ENCODE measurements around the gene RNF169. TPM values are rescaled to one million over a fixed set of nuclear protein-coding genes. Genes with fewer than 3 reads are reported as not detected.

RNF169 gene
- total and polyA plus RNA-seq, 2 of the 13 experiments (the other 11 are each of a cell fraction or from before 2014, with no cell fraction given) = 5.3 to 14.2 TPM

GRCh38 chr11:74815966-74816365 lies 67.3 kb downstream of the RNF169 start:
- no peaks in the 10 kb centered on the region for H3K27me3 ChIP-seq (ENCODE audit: control insufficient read depth in 1 of 2, insufficient read depth in 2 of 2, low read length in 2 of 2)
- in situ Hi-C loops (cut with HindIII; ENCODE audit: extremely low pct_ligation_motif_present, low pct_unique_long_range_greater_than_20kb) = no loop called here
- no peaks in the 10 kb centered on the region for H3K9me3 ChIP-seq (ENCODE audit: low read length)
- no peak for TF ChIP-seq ZNF333 (CRISPR knock-in tag; IDR thresholded peaks at IDR 0.05; ENCODE audit: borderline replicate concordance)
- no peak for TF ChIP-seq ZBTB10 (CRISPR knock-in tag; IDR thresholded peaks at IDR 0.05; ENCODE audit: borderline replicate concordance)
- TF ChIP-seq ZFP62 (CRISPR knock-in tag; IDR thresholded peaks at IDR 0.05) = no peak
- TF ChIP-seq, protein P1, sequence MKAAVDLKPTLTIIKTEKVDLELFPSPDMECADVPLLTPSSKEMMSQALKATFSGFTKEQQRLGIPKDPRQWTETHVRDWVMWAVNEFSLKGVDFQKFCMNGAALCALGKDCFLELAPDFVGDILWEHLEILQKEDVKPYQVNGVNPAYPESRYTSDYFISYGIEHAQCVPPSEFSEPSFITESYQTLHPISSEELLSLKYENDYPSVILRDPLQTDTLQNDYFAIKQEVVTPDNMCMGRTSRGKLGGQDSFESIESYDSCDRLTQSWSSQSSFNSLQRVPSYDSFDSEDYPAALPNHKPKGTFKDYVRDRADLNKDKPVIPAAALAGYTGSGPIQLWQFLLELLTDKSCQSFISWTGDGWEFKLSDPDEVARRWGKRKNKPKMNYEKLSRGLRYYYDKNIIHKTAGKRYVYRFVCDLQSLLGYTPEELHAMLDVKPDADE (CRISPR knock-in tag; IDR thresholded peaks at IDR 0.05) = no peak
- TF ChIP-seq ZIK1 (CRISPR knock-in tag; IDR thresholded peaks at IDR 0.05; ENCODE audit: borderline replicate concordance, low read depth) = no peak
- TF ChIP-seq ERF (CRISPR knock-in tag; IDR thresholded peaks at IDR 0.05) = no peak
- no peak overlapping the region for H3K4me2 ChIP-seq (ENCODE audit: low read depth, low read length)
- ATAC-seq (no peak), DNase-seq (ENCODE audit: low spot score) (no peak), FAIRE-seq (no peak)
- H3K4me3 ChIP-seq (replicated peaks in 1 of 3; ENCODE audit: insufficient read depth in 1 of 3, low read depth in 2 of 3, low read length in 3 of 3) = no peak overlapping the region
- BruUV-seq (replicated peaks) = no TSS peak
- H3K79me2 ChIP-seq (ENCODE audit: insufficient read depth, low read length) = no peaks in the 10 kb centered on the region
- H3K4me1 ChIP-seq (ENCODE audit: insufficient read depth, low read length) = peaks cover 22% of the 10 kb centered on the region
- peaks cover 11 to 53% of the 10 kb centered on the region in 2 experiments for H3K36me3 ChIP-seq (replicated peaks in 1 of 2; ENCODE audit: control insufficient read depth in 1 of 2, insufficient read depth in 2 of 2, low read length in 2 of 2)
- H2AFZ ChIP-seq (ENCODE audit: low read length) = no peak overlapping the region
- H3K9ac ChIP-seq (ENCODE audit: insufficient read depth, low read depth, low read length) = no peak overlapping the region
- 93% methylated on average over 3 of the region's 3 CpGs for WGBS (ENCODE audit: low lambda C conversion rate)
- POLR2A ChIA-PET = no interaction called here
- CTCF ChIA-PET (ENCODE audit: low intra/inter-chr PET ratio, low total read pairs) = no interaction called here
- H3K27ac ChIP-seq (ENCODE audit: extremely low read length, insufficient read depth, low read length) = no peak overlapping the region
- intact Hi-C loops (cut with micrococcal nuclease; ENCODE audit: unreplicated experiment) = no loop called here
- H4K20me1 ChIP-seq (ENCODE audit: insufficient read depth, low read length) = no peaks in the 10 kb centered on the region

All from HepG2 (cell line).